ENCODE data around the gene ASPDH.

Gene ASPDH

DNA sequence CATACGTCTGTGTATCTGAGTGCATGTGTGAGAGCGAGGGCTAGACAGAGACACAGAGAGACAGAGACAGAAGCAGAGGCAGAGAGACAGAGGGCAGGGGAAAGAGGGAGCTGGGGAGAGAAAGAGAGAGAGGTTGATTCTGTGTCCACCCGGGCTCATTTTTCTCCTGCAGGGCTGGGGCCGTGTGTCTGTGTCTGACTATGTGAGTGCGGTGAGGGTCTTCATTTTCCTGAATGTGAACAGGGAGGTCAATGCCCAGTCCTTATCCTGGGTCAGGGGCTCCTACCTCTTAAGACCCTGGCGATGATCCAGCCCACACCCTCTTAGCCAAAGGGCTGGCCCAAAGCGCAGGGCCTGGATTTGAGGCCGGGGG, 36.9 kb upstream of the ASPDH start:
- Histone ChIP-seq H3K4me3 (ENCODE audit: low read depth in 1 of 2, low read length in 1 of 2) (no peak overlapping the region), H3K27me3 (peaks cover 66% of the 10 kb centered on the region), H3K27ac (no peak overlapping the region), H3K9me3 (no peaks in the 10 kb centered on the region), H3K36me3 (no peaks in the 10 kb centered on the region), H3K4me1 (ENCODE audit: control insufficient read depth in 1 of 2, insufficient read depth in 1 of 2, low read depth in 1 of 2, low read length in 1 of 2) (no peaks in the 10 kb centered on the region)
- TF ChIP-seq, protein P1, sequence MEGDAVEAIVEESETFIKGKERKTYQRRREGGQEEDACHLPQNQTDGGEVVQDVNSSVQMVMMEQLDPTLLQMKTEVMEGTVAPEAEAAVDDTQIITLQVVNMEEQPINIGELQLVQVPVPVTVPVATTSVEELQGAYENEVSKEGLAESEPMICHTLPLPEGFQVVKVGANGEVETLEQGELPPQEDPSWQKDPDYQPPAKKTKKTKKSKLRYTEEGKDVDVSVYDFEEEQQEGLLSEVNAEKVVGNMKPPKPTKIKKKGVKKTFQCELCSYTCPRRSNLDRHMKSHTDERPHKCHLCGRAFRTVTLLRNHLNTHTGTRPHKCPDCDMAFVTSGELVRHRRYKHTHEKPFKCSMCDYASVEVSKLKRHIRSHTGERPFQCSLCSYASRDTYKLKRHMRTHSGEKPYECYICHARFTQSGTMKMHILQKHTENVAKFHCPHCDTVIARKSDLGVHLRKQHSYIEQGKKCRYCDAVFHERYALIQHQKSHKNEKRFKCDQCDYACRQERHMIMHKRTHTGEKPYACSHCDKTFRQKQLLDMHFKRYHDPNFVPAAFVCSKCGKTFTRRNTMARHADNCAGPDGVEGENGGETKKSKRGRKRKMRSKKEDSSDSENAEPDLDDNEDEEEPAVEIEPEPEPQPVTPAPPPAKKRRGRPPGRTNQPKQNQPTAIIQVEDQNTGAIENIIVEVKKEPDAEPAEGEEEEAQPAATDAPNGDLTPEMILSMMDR (IDR thresholded peaks at IDR 0.05): no peak

DNA sequence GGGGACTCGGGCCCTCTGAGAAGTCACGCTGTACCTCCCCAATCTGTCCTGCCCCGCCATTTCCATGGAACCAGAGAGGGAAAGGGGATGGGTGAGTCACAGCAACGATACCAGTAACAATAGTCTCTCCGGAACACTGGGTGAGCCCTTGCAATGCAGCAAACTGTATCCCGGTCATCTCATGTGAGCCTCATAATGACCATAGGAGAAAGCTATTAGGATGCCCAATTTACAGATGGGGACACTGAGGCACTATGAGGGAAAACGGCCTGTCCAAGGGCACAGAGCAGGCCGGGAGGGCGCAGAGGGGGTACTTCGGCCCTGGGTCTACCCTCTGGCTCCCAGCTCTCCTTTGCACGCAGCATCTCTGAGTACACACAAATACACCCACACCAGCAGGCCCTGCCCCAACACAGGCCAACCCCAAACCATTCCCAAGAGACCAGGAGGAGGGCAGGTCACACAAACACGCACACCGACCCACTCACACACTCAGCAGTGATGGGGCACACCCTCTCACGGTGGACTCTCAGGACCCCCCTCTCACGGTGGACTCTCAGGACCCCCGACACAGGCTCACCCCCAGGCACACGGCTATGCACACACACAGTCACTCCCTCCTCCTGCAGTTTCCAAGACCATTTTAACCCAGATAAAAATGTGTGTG, 36.3 kb upstream of the ASPDH start:
- H3K4me3 ChIP-seq (ENCODE audit: low read depth in 1 of 2, low read length in 1 of 2): no peak overlapping the region
- H3K36me3 ChIP-seq: no peaks in the 10 kb centered on the region
- no peaks in the 10 kb centered on the region for H3K9me3 ChIP-seq
- peaks cover 61% of the 10 kb centered on the region for H3K27me3 ChIP-seq
- H3K27ac ChIP-seq: no peak overlapping the region
- no peaks in the 10 kb centered on the region for H3K4me1 ChIP-seq (ENCODE audit: control insufficient read depth in 1 of 2, insufficient read depth in 1 of 2, low read depth in 1 of 2, low read length in 1 of 2)
- TF ChIP-seq, protein P1 (IDR thresholded peaks at IDR 0.05): no peak

DNA sequence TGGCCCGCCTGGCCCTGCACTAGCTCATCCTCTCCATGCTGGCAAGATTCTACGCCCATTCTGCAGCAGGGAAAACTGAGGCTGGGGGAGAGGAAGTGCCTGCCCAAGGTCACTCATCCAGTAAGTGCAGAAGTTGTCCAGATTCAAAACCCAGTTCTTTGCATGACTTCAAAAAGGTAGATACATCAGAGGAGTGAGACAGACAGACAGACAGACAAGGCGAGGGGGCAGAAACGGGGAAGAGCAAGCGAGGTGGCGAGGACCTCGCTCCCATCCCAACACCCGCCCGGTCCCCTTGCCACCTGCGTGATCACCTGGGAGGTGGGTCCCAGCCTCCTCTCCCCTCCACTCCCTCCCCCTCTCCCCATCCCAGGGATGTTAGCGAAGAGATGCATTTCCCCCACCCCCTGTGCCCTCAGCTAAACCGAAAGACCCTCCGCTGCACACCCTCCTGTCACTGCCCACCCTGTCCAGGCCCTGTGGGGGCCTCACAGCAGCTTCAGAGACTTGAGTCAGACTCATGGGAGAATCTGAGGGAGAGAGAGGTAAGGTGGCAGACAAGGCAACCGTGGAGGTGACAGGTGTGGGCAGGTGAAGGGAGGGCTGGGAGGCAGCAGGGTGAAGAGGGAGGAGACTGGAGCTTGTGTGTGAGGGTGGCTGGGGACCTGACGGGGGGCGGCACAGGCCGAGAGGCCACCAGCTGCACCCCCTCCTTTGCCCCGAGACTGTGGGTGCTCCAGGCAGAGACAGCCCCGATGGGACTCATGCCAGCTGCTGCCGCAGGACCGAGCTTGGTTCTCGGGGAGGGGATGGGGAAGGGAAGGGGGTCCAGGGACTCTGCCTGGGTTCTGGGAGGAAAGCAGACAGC, 35.6 kb upstream of the ASPDH start:
- TF ChIP-seq, protein P1 (IDR thresholded peaks at IDR 0.05): no peak
- H3K4me3 ChIP-seq (ENCODE audit: low read depth in 1 of 2, low read length in 1 of 2): no peak overlapping the region
- H3K36me3 ChIP-seq: no peaks in the 10 kb centered on the region
- H3K27ac ChIP-seq: no peak overlapping the region
- peaks cover 53% of the 10 kb centered on the region for H3K27me3 ChIP-seq
- H3K9me3 ChIP-seq: no peaks in the 10 kb centered on the region
- no peaks in the 10 kb centered on the region for H3K4me1 ChIP-seq (ENCODE audit: control insufficient read depth in 1 of 2, insufficient read depth in 1 of 2, low read depth in 1 of 2, low read length in 1 of 2)

DNA sequence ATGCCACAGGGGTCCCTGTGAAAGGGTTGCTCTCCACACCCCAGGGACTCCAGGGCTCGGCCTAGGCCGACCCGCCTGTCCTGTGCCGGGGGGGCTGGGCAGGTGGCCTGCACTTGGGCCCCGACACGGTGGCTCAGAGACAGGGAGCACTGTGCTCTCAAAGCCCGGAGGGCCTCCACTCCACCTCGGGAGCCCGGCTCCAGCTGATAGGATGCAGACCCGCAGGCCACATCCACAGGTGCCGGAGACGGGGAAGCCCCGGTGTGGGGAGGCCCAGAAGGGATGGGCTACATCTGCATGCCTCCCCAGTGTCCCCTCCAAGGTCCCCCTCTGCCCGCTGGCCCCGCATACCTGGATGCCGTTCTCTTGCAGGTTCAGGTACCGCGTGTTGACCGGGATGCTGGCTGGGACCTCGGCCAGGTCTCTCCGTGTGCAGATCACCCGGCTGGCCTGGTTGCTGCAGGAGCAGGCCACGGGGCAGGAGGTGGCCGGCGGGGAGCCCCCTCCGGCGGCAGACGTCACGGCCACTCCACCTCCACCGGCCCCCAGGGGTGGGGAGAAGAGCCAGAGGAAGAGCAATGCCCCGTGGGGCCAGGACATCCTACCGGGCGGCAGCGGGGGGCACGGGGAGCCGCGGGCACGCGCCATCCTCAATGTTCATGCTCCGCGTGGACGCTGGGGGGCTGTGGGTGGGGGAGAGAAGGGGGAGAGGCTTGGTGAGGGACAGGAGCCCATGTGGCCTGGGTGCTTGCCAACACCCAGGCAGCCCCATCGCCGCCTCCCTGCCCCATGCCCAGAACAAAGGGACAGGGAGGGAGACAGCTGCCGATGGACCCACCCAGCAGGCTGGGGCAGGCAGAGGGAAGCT, 34.7 kb upstream of the ASPDH start:
- no peak overlapping the region for H3K27ac ChIP-seq
- TF ChIP-seq, protein P1 (IDR thresholded peaks at IDR 0.05): no peak
- H3K36me3 ChIP-seq: no peaks in the 10 kb centered on the region
- no peaks in the 10 kb centered on the region for H3K9me3 ChIP-seq
- H3K27me3 ChIP-seq: peaks cover 46% of the 10 kb centered on the region
- H3K4me3 ChIP-seq (ENCODE audit: low read depth in 1 of 2, low read length in 1 of 2): no peak overlapping the region
- H3K4me1 ChIP-seq (ENCODE audit: control insufficient read depth in 1 of 2, insufficient read depth in 1 of 2, low read depth in 1 of 2, low read length in 1 of 2): no peaks in the 10 kb centered on the region

DNA sequence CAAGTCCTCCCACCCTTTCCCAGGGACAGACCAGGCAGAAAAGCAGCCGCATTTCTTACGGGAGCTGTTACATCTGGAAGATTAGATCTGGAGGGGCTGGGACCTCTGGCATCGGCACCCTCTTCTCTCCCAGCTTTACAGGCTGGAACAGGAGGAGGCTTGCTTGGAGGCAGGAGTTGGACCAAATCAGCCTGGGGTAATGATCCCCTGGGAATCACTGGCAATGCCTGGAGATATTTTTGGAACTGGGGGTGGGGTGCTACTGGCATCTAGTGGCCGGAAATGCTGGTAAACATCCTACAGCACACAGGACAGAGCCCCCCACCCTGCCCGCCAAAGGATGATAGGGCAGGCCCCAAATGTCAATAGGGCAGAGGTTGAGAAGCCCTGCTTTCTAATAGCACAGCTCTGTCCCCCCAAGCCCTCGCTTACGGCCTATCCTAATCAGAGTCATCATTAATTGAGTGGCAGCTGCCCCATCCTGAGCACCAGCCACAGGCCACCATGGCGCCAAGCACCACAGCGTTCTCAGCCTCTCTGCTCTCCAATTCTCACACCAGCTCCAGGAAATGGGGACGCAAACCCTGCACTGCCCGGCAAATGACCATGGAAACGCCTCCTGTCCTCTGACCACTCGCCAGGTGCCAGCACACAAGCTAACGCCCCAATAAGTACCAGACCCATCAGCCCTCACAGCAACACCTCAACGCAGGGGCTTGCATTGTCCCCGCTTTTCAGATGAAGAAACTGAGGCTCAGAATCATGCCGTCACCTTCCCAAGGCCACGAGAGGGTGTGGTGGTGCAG, 33.9 kb upstream of the ASPDH start:
- Histone ChIP-seq H3K36me3 (no peaks in the 10 kb centered on the region), H3K4me3 (ENCODE audit: low read depth in 1 of 2, low read length in 1 of 2) (no peak overlapping the region), H3K27me3 (peaks cover 38% of the 10 kb centered on the region), H3K27ac (no peak overlapping the region), H3K9me3 (no peaks in the 10 kb centered on the region), H3K4me1 (ENCODE audit: control insufficient read depth in 1 of 2, insufficient read depth in 1 of 2, low read depth in 1 of 2, low read length in 1 of 2) (no peaks in the 10 kb centered on the region)
- TF ChIP-seq, protein P1 (IDR thresholded peaks at IDR 0.05): no peak

Measured in neutrophil (primary cell).